ENCODE data around the gene LY86. TPM values are rescaled to one million over a fixed set of nuclear protein-coding genes. Genes with fewer than 3 reads are reported as not detected.

Gene LY86
- total RNA-seq, 2 experiments from 2014 or later, result 0.90 to 1.5 TPM

GRCh38 chr6:6686176-6686575, 97.7 kb downstream of the LY86 start:
- no peaks in the 10 kb centered on the region for H3K27me3 Mint-ChIP-seq
- CTCF ChIA-PET, result interaction anchor here (1.7 kb wide), 1 partner anchor 16 kb away, joined by 4 read pairs; no protein-coding TSS in a partner anchor
- no peak overlapping the region for H3K4me3 Mint-ChIP-seq
- DNase-seq (no peak), ATAC-seq (no peak)
- H3K27ac Mint-ChIP-seq, result no peak overlapping the region
- H3K36me3 Mint-ChIP-seq (ENCODE audit: low read depth), result no peaks in the 10 kb centered on the region
- H3K9me3 Mint-ChIP-seq (ENCODE audit: low read depth), result peaks cover 2% of the 10 kb centered on the region
- peaks cover 30% of the 10 kb centered on the region for H3K4me1 Mint-ChIP-seq
- intact Hi-C loops (cut with DNase I, micrococcal nuclease), result loop anchor here in 1 of 2 experiments (10.0 kb wide), 1 partner anchor 109 kb away; no protein-coding TSS in a partner anchor
- POLR2A ChIA-PET, result no interaction called here

- H3K27me3 Mint-ChIP-seq, result no peaks in the 10 kb centered on the region
- H3K4me1 Mint-ChIP-seq, result peaks cover 30% of the 10 kb centered on the region
- no peak overlapping the region for H3K27ac Mint-ChIP-seq
- peaks cover 2% of the 10 kb centered on the region for H3K9me3 Mint-ChIP-seq (ENCODE audit: low read depth)
- POLR2A ChIA-PET, result no interaction called here
- CTCF ChIA-PET, result interaction anchor here (1.7 kb wide), 1 partner anchor 15 kb away, joined by 4 read pairs; no protein-coding TSS in a partner anchor
- no peaks in the 10 kb centered on the region for H3K36me3 Mint-ChIP-seq (ENCODE audit: low read depth)
- H3K4me3 Mint-ChIP-seq, result no peak overlapping the region
- ATAC-seq, result no peak
- peak; percentile 45 for DNase-seq
- intact Hi-C loops (cut with DNase I, micrococcal nuclease), result loop anchor here in 1 of 2 experiments (10.0 kb wide), 1 partner anchor 108 kb away; no protein-coding TSS in a partner anchor
Observed at GRCh38 chr6:6686748-6687601, 98.5 kb downstream of the LY86 start.

- no peak overlapping the region for H3K27ac Mint-ChIP-seq
- H3K4me3 Mint-ChIP-seq, result no peak overlapping the region
- DNase-seq, result no peak
- H3K27me3 Mint-ChIP-seq, result peaks cover 3% of the 10 kb centered on the region
- no peak for ATAC-seq
- intact Hi-C loops (cut with DNase I, micrococcal nuclease), result loop anchor here in 1 of 2 experiments (10.0 kb wide), 1 partner anchor 107 kb away; no protein-coding TSS in a partner anchor
- H3K4me1 Mint-ChIP-seq, result peaks cover 30% of the 10 kb centered on the region
- H3K9me3 Mint-ChIP-seq (ENCODE audit: low read depth), result peaks cover 5% of the 10 kb centered on the region
- ChIA-PET POLR2A (no interaction called here), CTCF (no interaction called here)
- no peaks in the 10 kb centered on the region for H3K36me3 Mint-ChIP-seq (ENCODE audit: low read depth)
Observed at GRCh38 chr6:6688283-6688682, 99.8 kb downstream of the LY86 start.

GRCh38 chr6:6688951-6689350, 100.4 kb downstream of the LY86 start:
- DNase-seq (no peak), ATAC-seq (no peak)
- Mint-ChIP-seq H3K27me3 (peaks cover 3% of the 10 kb centered on the region), H3K36me3 (ENCODE audit: low read depth) (no peaks in the 10 kb centered on the region), H3K27ac (no peak overlapping the region), H3K4me3 (no peak overlapping the region), H3K9me3 (ENCODE audit: low read depth) (peaks cover 5% of the 10 kb centered on the region), H3K4me1 (peaks cover 25% of the 10 kb centered on the region)
- intact Hi-C loops (cut with DNase I, micrococcal nuclease), result loop anchor here in 1 of 2 experiments (10.0 kb wide), 1 partner anchor 106 kb away; no protein-coding TSS in a partner anchor
- POLR2A ChIA-PET, result no interaction called here
- CTCF ChIA-PET, result no interaction called here

- CTCF ChIA-PET, result no interaction called here
Observed at GRCh38 chr6:6689400-6690143, 101.1 kb downstream of the LY86 start.

GRCh38 chr6:6690144-6690483, 101.6 kb downstream of the LY86 start:
- no peak overlapping the region for H3K4me3 Mint-ChIP-seq
- no peaks in the 10 kb centered on the region for H3K36me3 Mint-ChIP-seq (ENCODE audit: low read depth)
- H3K27me3 Mint-ChIP-seq, result peaks cover 3% of the 10 kb centered on the region
- DNase-seq (no peak), ATAC-seq (no peak)
- H3K9me3 Mint-ChIP-seq (ENCODE audit: low read depth), result peaks cover 5% of the 10 kb centered on the region
- CTCF ChIA-PET, result no interaction called here
- H3K27ac Mint-ChIP-seq, result no peak overlapping the region
- peaks cover 15% of the 10 kb centered on the region for H3K4me1 Mint-ChIP-seq
- intact Hi-C loops (cut with DNase I, micrococcal nuclease), result no loop called here
- POLR2A ChIA-PET, result no interaction called here

More at GRCh38 chr6:6689400-6690143, 101.1 kb downstream of the LY86 start:
- peaks cover 5% of the 10 kb centered on the region for H3K9me3 Mint-ChIP-seq (ENCODE audit: low read depth)
- intact Hi-C loops (cut with DNase I, micrococcal nuclease), result loop anchor here in 1 of 2 experiments (10.0 kb wide), 1 partner anchor 105 kb away; no protein-coding TSS in a partner anchor
- H3K27ac Mint-ChIP-seq, result no peak overlapping the region
- no peak for ATAC-seq
- peaks cover 3% of the 10 kb centered on the region for H3K27me3 Mint-ChIP-seq
- DNase-seq, result no peak
- peaks cover 19% of the 10 kb centered on the region for H3K4me1 Mint-ChIP-seq
- no peak overlapping the region for H3K4me3 Mint-ChIP-seq
- POLR2A ChIA-PET, result no interaction called here
- H3K36me3 Mint-ChIP-seq (ENCODE audit: low read depth), result no peaks in the 10 kb centered on the region

- Mint-ChIP-seq H3K27ac (no peak overlapping the region), H3K9me3 (ENCODE audit: low read depth) (peaks cover 5% of the 10 kb centered on the region), H3K4me3 (no peak overlapping the region), H3K4me1 (no peaks in the 10 kb centered on the region), H3K36me3 (ENCODE audit: low read depth) (no peaks in the 10 kb centered on the region), H3K27me3 (peaks cover 7% of the 10 kb centered on the region)
- DNase-seq (no peak), ATAC-seq (no peak)
- ChIA-PET CTCF (interaction anchor here (3.7 kb wide), 1 partner anchor 17 kb away, joined by 18 read pairs; no protein-coding TSS in a partner anchor), POLR2A (no interaction called here)
- intact Hi-C loops (cut with DNase I, micrococcal nuclease), result no loop called here
Observed at GRCh38 chr6:6694368-6694780, 105.9 kb downstream of the LY86 start.

GRCh38 chr6:6694825-6695624, 106.5 kb downstream of the LY86 start:
- CTCF ChIA-PET, result interaction anchor here (1.7 to 3.7 kb wide), 2 partner anchors 18 kb away, joined by 9 to 18 read pairs; no protein-coding TSS in a partner anchor
- no peak overlapping the region for H3K4me3 Mint-ChIP-seq
- DNase-seq (no peak), ATAC-seq (no peak)
- peaks cover 1% of the 10 kb centered on the region for H3K4me1 Mint-ChIP-seq
- H3K27ac Mint-ChIP-seq, result no peak overlapping the region
- H3K27me3 Mint-ChIP-seq, result peaks cover 7% of the 10 kb centered on the region
- POLR2A ChIA-PET, result no interaction called here
- H3K9me3 Mint-ChIP-seq (ENCODE audit: low read depth), result peaks cover 5% of the 10 kb centered on the region
- intact Hi-C loops (cut with DNase I, micrococcal nuclease), result no loop called here
- H3K36me3 Mint-ChIP-seq (ENCODE audit: low read depth), result no peaks in the 10 kb centered on the region

- intact Hi-C loops (cut with DNase I, micrococcal nuclease), result no loop called here
- H3K27me3 Mint-ChIP-seq, result peaks cover 7% of the 10 kb centered on the region
Observed at GRCh38 chr6:6695625-6696276, 107.2 kb downstream of the LY86 start.

GRCh38 chr6:6696867-6697531, 108.5 kb downstream of the LY86 start:
- ATAC-seq, result peak; percentile 51
- DNase-seq, result peak; percentile 73
- Mint-ChIP-seq H3K9me3 (ENCODE audit: low read depth) (peaks cover 4% of the 10 kb centered on the region), H3K4me3 (no peak overlapping the region), H3K27me3 (peaks cover 16% of the 10 kb centered on the region), H3K4me1 (peaks cover 6% of the 10 kb centered on the region), H3K36me3 (ENCODE audit: low read depth) (no peaks in the 10 kb centered on the region), H3K27ac (no peak overlapping the region)
- CTCF ChIA-PET, result interaction anchor here (0.6 to 1.7 kb wide), 23 partner anchors 11 to 628 kb away, joined by 3 to 9 read pairs (median 4); no protein-coding TSS in a partner anchor
- intact Hi-C loops (cut with DNase I, micrococcal nuclease), result no loop called here
- POLR2A ChIA-PET, result interaction anchor here (0.6 kb wide), 1 partner anchor 25 kb away, joined by 3 read pairs; no protein-coding TSS in a partner anchor

More at GRCh38 chr6:6695625-6696276, 107.2 kb downstream of the LY86 start:
- H3K27ac Mint-ChIP-seq, result no peak overlapping the region
- H3K4me1 Mint-ChIP-seq, result peaks cover 2% of the 10 kb centered on the region
- CTCF ChIA-PET, result interaction anchor here (0.9 to 1.7 kb wide), 6 partner anchors 19 to 548 kb away, joined by 3 to 9 read pairs (median 4); no protein-coding TSS in a partner anchor
- ATAC-seq (no peak), DNase-seq (no peak)
- no peak overlapping the region for H3K4me3 Mint-ChIP-seq
- H3K9me3 Mint-ChIP-seq (ENCODE audit: low read depth), result peaks cover 5% of the 10 kb centered on the region
- no peaks in the 10 kb centered on the region for H3K36me3 Mint-ChIP-seq (ENCODE audit: low read depth)
- POLR2A ChIA-PET, result interaction anchor here (0.6 kb wide), 1 partner anchor 383 kb away, joined by 3 read pairs; no protein-coding TSS in a partner anchor
